Measurements from ENCODE around the gene PCBP3. TPM values are rescaled to one million over a fixed set of nuclear protein-coding genes. Genes with fewer than 3 reads are reported as not detected.

PCBP3 gene
- total RNA-seq, 1 experiment from 2014 or later, result 10.9 TPM

DNA sequence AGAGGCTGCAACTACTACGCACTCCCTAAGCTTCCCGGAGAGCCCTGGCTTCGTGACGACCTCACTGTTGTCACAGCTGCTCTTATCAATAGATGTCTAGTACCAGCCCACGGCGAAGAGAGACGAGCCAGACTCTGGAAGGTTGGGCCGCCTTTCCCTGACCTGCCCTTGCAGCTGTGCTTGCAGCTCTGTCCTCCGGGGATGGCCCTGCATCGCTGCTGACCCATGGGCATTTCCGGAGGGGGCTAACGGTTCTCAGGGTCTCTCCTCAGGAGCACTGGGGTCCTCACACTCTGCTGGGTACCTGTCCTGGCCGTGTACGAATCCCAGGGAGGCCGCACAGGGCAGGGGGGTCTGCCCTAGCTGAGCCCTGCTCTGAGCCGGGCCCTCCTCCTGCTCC lies 244.3 kb downstream of the PCBP3 start:
- Histone ChIP-seq H3K23ac (ENCODE audit: insufficient read length, low read depth, low read length) (no peak overlapping the region), H3K79me1 (ENCODE audit: insufficient read depth, low read depth, low read length, poor library complexity, severe bottlenecking) (no peaks in the 10 kb centered on the region), H3T11ph (ENCODE audit: low read length) (no peak overlapping the region), H4K91ac (ENCODE audit: insufficient read length, low read depth, low read length) (no peak overlapping the region), H3K9me3 (ENCODE audit: control insufficient read depth, low read depth, low read length) (no peaks in the 10 kb centered on the region), H2AK5ac (ENCODE audit: insufficient read length, low read length) (no peak overlapping the region), H2BK15ac (ENCODE audit: low read depth, low read length) (no peak overlapping the region), H3K4me2 (ENCODE audit: insufficient read depth, insufficient read length, low read length) (no peak overlapping the region), H2BK120ac (ENCODE audit: low read depth, low read length, poor library complexity, severe bottlenecking) (no peak overlapping the region), H4K5ac (ENCODE audit: insufficient read length, low read depth, low read length) (no peak overlapping the region), H2BK5ac (ENCODE audit: insufficient read length, low read length) (no peak overlapping the region), H2BK12ac (ENCODE audit: insufficient read length, low read depth, low read length) (no peak overlapping the region), H3K56ac (ENCODE audit: insufficient read length, low read depth, low read length) (no peak overlapping the region), H2AFZ (ENCODE audit: low read length) (no peak overlapping the region), H3K14ac (ENCODE audit: insufficient read depth, low read length) (no peak overlapping the region), H3K4me1 (ENCODE audit: insufficient read depth, low read length) (no peaks in the 10 kb centered on the region), H3K4ac (ENCODE audit: low read depth, low read length) (no peak overlapping the region), H3K27ac (ENCODE audit: insufficient read length, low read depth, low read length) (no peak overlapping the region), H2BK20ac (ENCODE audit: low read depth, low read length, poor library complexity, severe bottlenecking) (no peak overlapping the region), H3K23me2 (ENCODE audit: insufficient read length, low read depth, low read length, poor library complexity, severe bottlenecking) (no peaks in the 10 kb centered on the region), H3K79me2 (ENCODE audit: insufficient read depth, low read length) (no peaks in the 10 kb centered on the region), H3K9ac (ENCODE audit: extremely low read depth, insufficient read length, low read length) (no peak overlapping the region), H4K8ac (replicated peaks; ENCODE audit: insufficient read length, low read depth, low read length) (no peak overlapping the region), H3K18ac (ENCODE audit: insufficient read length, low read depth, low read length) (no peak overlapping the region), H4K20me1 (ENCODE audit: control insufficient read depth, insufficient read depth, insufficient read length) (no peaks in the 10 kb centered on the region), H3K27me3 (ENCODE audit: insufficient read depth, low read length) (no peaks in the 10 kb centered on the region)
- Mint-ChIP-seq H3K27me3 (ENCODE audit: low read depth) (peaks cover 8% of the 10 kb centered on the region), H3K36me3 (ENCODE audit: insufficient read depth in 1 of 3, low read depth in 3 of 3) (no peaks in the 10 kb centered on the region), H3K4me3 (no peak overlapping the region), H3K9me3 (no peaks in the 10 kb centered on the region), H3K27ac (no peak overlapping the region), H3K4me1 (no peaks in the 10 kb centered on the region)
- TF ChIP-seq, protein P1, sequence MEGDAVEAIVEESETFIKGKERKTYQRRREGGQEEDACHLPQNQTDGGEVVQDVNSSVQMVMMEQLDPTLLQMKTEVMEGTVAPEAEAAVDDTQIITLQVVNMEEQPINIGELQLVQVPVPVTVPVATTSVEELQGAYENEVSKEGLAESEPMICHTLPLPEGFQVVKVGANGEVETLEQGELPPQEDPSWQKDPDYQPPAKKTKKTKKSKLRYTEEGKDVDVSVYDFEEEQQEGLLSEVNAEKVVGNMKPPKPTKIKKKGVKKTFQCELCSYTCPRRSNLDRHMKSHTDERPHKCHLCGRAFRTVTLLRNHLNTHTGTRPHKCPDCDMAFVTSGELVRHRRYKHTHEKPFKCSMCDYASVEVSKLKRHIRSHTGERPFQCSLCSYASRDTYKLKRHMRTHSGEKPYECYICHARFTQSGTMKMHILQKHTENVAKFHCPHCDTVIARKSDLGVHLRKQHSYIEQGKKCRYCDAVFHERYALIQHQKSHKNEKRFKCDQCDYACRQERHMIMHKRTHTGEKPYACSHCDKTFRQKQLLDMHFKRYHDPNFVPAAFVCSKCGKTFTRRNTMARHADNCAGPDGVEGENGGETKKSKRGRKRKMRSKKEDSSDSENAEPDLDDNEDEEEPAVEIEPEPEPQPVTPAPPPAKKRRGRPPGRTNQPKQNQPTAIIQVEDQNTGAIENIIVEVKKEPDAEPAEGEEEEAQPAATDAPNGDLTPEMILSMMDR (conservative IDR thresholded peaks at IDR 0.05), result no peak
- WGBS (ENCODE audit: extremely low coverage, insufficient read length, low lambda C conversion rate), result no CpG with 5 or more reads among the region's 16 CpGs
- DNase-seq, result no peak
